GM12891 (cell line): ENCODE results near the gene UNC45B.

Experiments
- DNase-seq: peaks from one replicate; pipeline ENCODE4 v3.0.0; 2011; ENCODE audit warnings: low spot score; ENCODE audit not compliant: insufficient read length
- FAIRE-seq: peaks from 2 replicates; lab custom pipeline; 2011; peaks lifted over from hg19 to GRCh38; lab: Jason Lieb, UNC
- PAX5 ChIP-seq: IDR thresholded peaks from 2 replicates; pipeline ENCODE4 v1.6.1; 2011; ENCODE audit warnings: low read length, moderate library complexity, mild to moderate bottlenecking; ENCODE audit not compliant: insufficient read depth, severe bottlenecking
- POLR2A ChIP-seq: IDR thresholded peaks from 2 replicates; pipeline ENCODE4 v1.6.1; 2011; ENCODE audit warnings: low read depth, low read length, control low read depth
- POLR2AphosphoS5 ChIP-seq: IDR thresholded peaks from 2 replicates; pipeline ENCODE4 v1.6.1; 2011; ENCODE audit warnings: low read depth, low read length, control low read depth
- POU2F2 ChIP-seq: IDR thresholded peaks from 2 replicates; pipeline ENCODE4 v1.6.1; 2011; ENCODE audit warnings: low read depth, mild to moderate bottlenecking, control low read depth, low read length, moderate library complexity
- SPI1 ChIP-seq: IDR thresholded peaks from 2 replicates; pipeline ENCODE4 v1.6.1; 2011; ENCODE audit warnings: low read depth, low read length, control low read depth
- TAF1 ChIP-seq: IDR thresholded peaks from 2 replicates; pipeline ENCODE4 v1.6.1; 2011; ENCODE audit warnings: low read depth, low read length, control low read depth

UNC45B gene

GRCh38 chr17:35160354-35161201, 13.0 kb downstream of the UNC45B start:
- DNase-seq (no peak), FAIRE-seq (no peak)
- no peak for TF ChIP-seq POLR2A
- no peak for TF ChIP-seq PAX5
- TF ChIP-seq TAF1, result no peak
- no peak for TF ChIP-seq SPI1
- no peak for TF ChIP-seq POLR2AphosphoS5
- TF ChIP-seq POU2F2, result no peak

- FAIRE-seq (no peak), DNase-seq (no peak)
- TF ChIP-seq POU2F2 (no peak), POLR2A (no peak), POLR2AphosphoS5 (no peak), TAF1 (no peak), PAX5 (no peak), SPI1 (no peak)
Observed at GRCh38 chr17:35161281-35161761, 13.7 kb downstream of the UNC45B start.

- FAIRE-seq (no peak), DNase-seq (no peak)
- TF ChIP-seq TAF1 (no peak), POLR2A (no peak), SPI1 (no peak), POU2F2 (no peak), POLR2AphosphoS5 (no peak), PAX5 (no peak)
Observed at GRCh38 chr17:35162755-35163154, 15.1 kb downstream of the UNC45B start.

GRCh38 chr17:35163886-35164285, 16.3 kb downstream of the UNC45B start:
- DNase-seq (no peak), FAIRE-seq (no peak)
- TF ChIP-seq TAF1, result no peak
- no peak for TF ChIP-seq PAX5
- no peak for TF ChIP-seq POLR2AphosphoS5
- no peak for TF ChIP-seq SPI1

- TF ChIP-seq PAX5, result no peak
- TF ChIP-seq TAF1, result no peak
- TF ChIP-seq SPI1, result no peak
- TF ChIP-seq POU2F2, result no peak
- TF ChIP-seq POLR2AphosphoS5, result no peak
- TF ChIP-seq POLR2A, result no peak
- FAIRE-seq (no peak), DNase-seq (no peak)
Observed at GRCh38 chr17:35164716-35165115, 17.1 kb downstream of the UNC45B start.

- FAIRE-seq, result no peak
- DNase-seq, result no peak
- TF ChIP-seq TAF1 (no peak), POLR2A (no peak)
Observed at GRCh38 chr17:35166526-35166925, 18.9 kb downstream of the UNC45B start.

- no peak for DNase-seq
- no peak for FAIRE-seq
Observed at GRCh38 chr17:35167046-35167445, 19.4 kb downstream of the UNC45B start.

GRCh38 chr17:35167666-35168065, 20.0 kb downstream of the UNC45B start:
- TF ChIP-seq SPI1 (no peak), PAX5 (no peak), POLR2A (no peak), TAF1 (no peak)
- FAIRE-seq (no peak), DNase-seq (no peak)

More at GRCh38 chr17:35167046-35167445, 19.4 kb downstream of the UNC45B start:
- TF ChIP-seq POLR2A (no peak), POLR2AphosphoS5 (no peak), TAF1 (no peak), POU2F2 (no peak), SPI1 (no peak), PAX5 (no peak)

GRCh38 chr17:35169835-35170363, 22.3 kb downstream of the UNC45B start:
- FAIRE-seq (no peak), DNase-seq (no peak)
- no peak for TF ChIP-seq PAX5
- no peak for TF ChIP-seq POU2F2
